ENCODE measurements around the gene CENPK. TPM values are rescaled to one million over a fixed set of nuclear protein-coding genes. Genes with fewer than 3 reads are reported as not detected.

CENPK gene
- total and polyA plus RNA-seq, 2 experiments from 2014 or later, result 7.1 to 11.1 TPM

DNA sequence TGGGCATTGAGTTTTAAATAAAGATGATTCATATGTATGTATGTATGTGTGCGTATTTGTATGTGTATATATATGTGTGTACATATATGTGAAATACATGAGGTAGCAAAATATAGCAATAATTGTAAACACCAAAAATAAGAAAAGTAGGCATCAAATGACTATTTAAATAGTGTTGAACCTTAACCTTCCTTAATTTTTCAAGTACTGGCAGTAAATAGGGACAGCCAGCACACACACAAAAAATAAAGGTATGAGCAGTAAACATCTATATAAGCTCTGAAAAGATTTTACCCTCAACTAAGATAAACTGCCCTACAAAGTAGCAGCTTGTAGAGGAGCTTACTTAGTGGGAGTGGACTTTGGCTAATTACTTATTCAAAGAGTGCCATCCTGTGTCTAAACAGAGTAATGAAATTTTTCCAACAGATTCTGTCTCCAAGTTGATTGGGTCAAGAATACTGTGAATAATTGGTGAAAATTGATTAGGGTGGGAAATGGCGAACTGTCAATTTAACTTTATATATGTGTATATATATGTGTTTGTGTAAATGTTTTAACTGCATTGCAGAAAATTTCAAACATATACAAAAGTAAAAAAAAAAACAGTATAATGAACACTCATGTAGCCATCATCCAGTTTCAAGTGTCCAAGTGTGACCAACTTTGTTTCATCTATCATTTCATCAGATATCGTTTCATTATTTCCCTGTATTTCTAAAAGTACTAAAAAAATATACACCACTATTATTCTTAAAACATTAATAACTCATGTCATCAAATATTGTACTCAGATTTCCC is 79.2 kb downstream of the CENPK start:
- peak overlapping the region; percentile 48 for H3K4me3 ChIP-seq
- H3K9me3 ChIP-seq (ENCODE audit: low read depth), result no peaks in the 10 kb centered on the region
- no peaks in the 10 kb centered on the region for H3K27me3 ChIP-seq
- TF ChIP-seq, protein P1, sequence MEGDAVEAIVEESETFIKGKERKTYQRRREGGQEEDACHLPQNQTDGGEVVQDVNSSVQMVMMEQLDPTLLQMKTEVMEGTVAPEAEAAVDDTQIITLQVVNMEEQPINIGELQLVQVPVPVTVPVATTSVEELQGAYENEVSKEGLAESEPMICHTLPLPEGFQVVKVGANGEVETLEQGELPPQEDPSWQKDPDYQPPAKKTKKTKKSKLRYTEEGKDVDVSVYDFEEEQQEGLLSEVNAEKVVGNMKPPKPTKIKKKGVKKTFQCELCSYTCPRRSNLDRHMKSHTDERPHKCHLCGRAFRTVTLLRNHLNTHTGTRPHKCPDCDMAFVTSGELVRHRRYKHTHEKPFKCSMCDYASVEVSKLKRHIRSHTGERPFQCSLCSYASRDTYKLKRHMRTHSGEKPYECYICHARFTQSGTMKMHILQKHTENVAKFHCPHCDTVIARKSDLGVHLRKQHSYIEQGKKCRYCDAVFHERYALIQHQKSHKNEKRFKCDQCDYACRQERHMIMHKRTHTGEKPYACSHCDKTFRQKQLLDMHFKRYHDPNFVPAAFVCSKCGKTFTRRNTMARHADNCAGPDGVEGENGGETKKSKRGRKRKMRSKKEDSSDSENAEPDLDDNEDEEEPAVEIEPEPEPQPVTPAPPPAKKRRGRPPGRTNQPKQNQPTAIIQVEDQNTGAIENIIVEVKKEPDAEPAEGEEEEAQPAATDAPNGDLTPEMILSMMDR (IDR thresholded peaks at IDR 0.05; ENCODE audit: low read depth, low read length), result peak; percentile 54
- no peaks in the 10 kb centered on the region for H3K36me3 ChIP-seq
- peaks cover 15% of the 10 kb centered on the region for H3K4me1 ChIP-seq (ENCODE audit: low read depth)
- H3K27ac ChIP-seq, result peak overlapping the region; percentile 75
- peak; percentile 77 to 85 for DNase-seq (ENCODE audit: low read depth in 1 of 2, low spot score in 1 of 2)

DNA sequence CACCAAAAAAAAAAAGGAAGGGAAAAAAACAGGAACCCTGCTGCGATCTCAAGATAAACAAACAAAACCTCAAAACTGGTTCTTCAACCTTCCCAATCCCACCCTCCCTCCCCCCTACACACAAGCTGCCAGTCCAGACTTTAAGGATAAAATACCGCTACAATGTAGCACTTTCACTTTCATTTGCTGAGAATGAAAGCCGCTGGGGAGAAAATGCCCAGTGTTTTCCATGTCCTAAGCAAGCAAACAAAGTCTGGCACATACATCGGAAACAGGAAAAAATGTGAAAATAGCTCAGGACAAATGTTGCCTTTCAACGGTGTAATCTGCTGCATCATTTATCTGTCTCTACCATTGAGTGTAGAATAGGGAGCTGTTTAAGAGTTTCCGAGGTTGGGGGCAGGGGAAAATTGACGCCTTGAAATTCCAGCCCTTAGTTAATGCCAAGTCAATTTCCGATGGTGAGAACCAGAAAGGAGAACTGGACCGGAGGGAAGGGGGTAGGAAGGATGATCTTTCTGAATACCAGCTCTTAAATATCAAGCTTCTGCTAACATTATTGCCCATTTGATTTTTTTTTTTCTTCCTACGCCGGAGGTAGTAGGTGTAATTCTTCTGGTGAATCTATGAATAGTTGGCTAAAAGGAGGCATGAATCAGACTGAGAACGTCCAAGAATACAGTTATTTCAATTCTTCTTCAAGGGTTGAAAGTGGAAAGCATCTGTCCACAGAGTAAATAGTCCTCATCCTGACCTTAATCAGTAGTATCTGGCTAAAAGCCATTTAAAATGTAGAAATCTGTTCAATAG is 80.0 kb downstream of the CENPK start:
- H3K36me3 ChIP-seq, result no peaks in the 10 kb centered on the region
- peak overlapping the region; percentile 48 for H3K4me3 ChIP-seq
- H3K9me3 ChIP-seq (ENCODE audit: low read depth), result no peaks in the 10 kb centered on the region
- peak overlapping the region; percentile 75 for H3K27ac ChIP-seq
- TF ChIP-seq, protein P1 (IDR thresholded peaks at IDR 0.05; ENCODE audit: low read depth, low read length), result no peak
- peak; percentile 40 to 76 for DNase-seq (ENCODE audit: low read depth in 1 of 2, low spot score in 1 of 2)
- peaks cover 15% of the 10 kb centered on the region for H3K4me1 ChIP-seq (ENCODE audit: low read depth)
- H3K27me3 ChIP-seq, result no peaks in the 10 kb centered on the region

DNA sequence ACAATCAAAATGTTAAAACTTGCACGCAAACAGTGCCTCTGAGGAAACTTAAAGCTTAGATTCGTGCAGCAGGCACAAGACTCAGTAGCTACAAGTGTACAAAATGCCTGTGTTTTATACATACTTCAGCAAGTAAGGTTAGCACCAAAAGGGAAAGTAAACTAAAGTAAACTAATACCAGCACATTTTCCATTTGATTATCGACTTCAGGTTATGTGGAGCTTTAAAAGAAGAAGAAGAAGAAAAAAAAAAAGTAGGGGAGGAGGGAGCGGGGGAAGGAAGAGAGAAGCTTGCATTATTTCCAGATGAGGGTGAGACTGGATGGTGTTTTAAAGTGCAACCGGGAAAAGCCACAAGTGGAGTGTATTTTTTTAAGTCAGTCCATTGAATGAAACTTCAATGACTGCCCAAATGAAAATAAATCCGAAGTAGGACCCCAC is 80.7 kb downstream of the CENPK start:
- Histone ChIP-seq H3K4me3 (peak overlapping the region; percentile 48), H3K27me3 (no peaks in the 10 kb centered on the region), H3K36me3 (no peaks in the 10 kb centered on the region), H3K9me3 (ENCODE audit: low read depth) (no peaks in the 10 kb centered on the region), H3K4me1 (ENCODE audit: low read depth) (peaks cover 15% of the 10 kb centered on the region), H3K27ac (peak overlapping the region; percentile 75)
- peak; percentile 25 to 66 for DNase-seq (ENCODE audit: low read depth in 1 of 2, low spot score in 1 of 2)
- TF ChIP-seq, protein P1 (IDR thresholded peaks at IDR 0.05; ENCODE audit: low read depth, low read length), result no peak

DNA sequence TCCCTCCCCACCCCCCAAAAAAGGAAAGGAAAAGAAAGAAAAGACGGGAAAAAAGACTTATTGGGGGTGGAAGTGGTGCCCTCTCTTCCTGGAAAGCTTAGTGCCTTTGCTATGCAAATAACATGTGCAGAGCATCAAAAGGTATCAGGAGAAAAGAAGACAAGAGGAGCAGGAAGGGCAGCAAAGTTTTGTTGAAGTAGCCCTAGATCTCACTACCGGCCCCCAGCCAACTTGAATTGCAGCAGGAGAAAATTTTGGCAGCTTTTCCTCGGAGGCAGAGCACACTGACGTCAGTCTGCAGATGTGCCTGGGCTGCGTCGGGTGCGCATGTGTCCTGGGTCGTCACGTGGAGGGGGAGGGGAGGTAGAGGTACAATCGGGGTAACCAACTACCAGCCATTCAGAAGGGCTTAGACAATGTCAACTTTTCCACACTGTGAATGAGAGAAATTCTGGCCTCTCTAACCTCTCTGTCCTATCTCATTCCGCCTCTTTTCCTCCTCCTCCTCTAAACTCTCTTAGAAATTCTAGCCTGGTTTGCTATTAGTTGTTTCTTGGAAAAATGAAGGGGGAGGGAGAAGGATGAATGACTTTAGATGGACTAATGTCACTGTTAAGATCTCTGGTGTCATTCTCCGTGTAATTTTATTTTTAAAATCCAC is 81.2 kb downstream of the CENPK start, which contains the start of gene ADAMTS6:
ADAMTS6 (minus strand) TSS at position 286 of the 661 bp plus-strand sequence. CDS start 8,247 bp downstream, outside the sequence.
- H3K4me3 ChIP-seq, result peak within 1 kb of the TSS; percentile 48
- H3K36me3 ChIP-seq, result no peaks in the 10 kb centered on the region
- TF ChIP-seq, protein P1 (IDR thresholded peaks at IDR 0.05; ENCODE audit: low read depth, low read length), result no peak
- peak within 1 kb of the TSS; percentile 75 for H3K27ac ChIP-seq
- peak; percentile 89 to 99 for DNase-seq (ENCODE audit: low read depth in 1 of 2, low spot score in 1 of 2)
- no peaks in the 10 kb centered on the region for H3K27me3 ChIP-seq
- no peaks in the 10 kb centered on the region for H3K9me3 ChIP-seq (ENCODE audit: low read depth)
- peaks cover 15% of the 10 kb centered on the region for H3K4me1 ChIP-seq (ENCODE audit: low read depth)

DNA sequence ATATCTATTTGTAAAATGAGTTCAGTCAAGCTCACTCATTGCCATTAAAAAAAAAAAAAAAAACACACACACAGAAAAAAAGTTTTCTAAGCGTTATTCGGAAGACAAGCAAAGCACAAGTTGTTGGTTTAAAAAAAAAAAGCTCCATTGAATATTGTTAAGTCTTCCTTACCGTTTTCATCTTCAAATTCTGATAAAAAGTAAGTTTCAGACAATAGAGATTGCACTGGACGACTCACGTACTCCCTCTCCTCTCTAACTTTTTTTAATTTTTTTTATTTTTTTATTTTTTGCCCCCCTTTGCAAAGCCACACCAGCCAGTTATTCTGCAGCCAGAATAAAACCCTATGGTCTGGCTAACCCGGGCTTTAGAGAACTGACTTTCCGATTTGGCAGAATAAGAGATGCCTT is 81.8 kb downstream of the CENPK start:
- Histone ChIP-seq H3K9me3 (ENCODE audit: low read depth) (no peaks in the 10 kb centered on the region), H3K4me3 (peak overlapping the region; percentile 48), H3K36me3 (no peaks in the 10 kb centered on the region), H3K4me1 (ENCODE audit: low read depth) (peaks cover 15% of the 10 kb centered on the region), H3K27me3 (no peaks in the 10 kb centered on the region), H3K27ac (peak overlapping the region; percentile 75)
- TF ChIP-seq, protein P1 (IDR thresholded peaks at IDR 0.05; ENCODE audit: low read depth, low read length), result no peak
- peak; percentile 9 to 20 for DNase-seq (ENCODE audit: low read depth in 1 of 2, low spot score in 1 of 2)
